ENCODE measurements around the gene SOWAHD. TPM values are rescaled to one million over a fixed set of nuclear protein-coding genes. Genes with fewer than 3 reads are reported as not detected.
"Not testable (repeated sequence)": the region's sequence is repeated elsewhere in the genome, so short reads cannot be mapped to it uniquely, and the experiment has no call there.

The SOWAHD gene
- total and polyA plus RNA-seq, 2 experiments from 2014 or later, result 0.22 TPM; not detected in 1

DNA sequence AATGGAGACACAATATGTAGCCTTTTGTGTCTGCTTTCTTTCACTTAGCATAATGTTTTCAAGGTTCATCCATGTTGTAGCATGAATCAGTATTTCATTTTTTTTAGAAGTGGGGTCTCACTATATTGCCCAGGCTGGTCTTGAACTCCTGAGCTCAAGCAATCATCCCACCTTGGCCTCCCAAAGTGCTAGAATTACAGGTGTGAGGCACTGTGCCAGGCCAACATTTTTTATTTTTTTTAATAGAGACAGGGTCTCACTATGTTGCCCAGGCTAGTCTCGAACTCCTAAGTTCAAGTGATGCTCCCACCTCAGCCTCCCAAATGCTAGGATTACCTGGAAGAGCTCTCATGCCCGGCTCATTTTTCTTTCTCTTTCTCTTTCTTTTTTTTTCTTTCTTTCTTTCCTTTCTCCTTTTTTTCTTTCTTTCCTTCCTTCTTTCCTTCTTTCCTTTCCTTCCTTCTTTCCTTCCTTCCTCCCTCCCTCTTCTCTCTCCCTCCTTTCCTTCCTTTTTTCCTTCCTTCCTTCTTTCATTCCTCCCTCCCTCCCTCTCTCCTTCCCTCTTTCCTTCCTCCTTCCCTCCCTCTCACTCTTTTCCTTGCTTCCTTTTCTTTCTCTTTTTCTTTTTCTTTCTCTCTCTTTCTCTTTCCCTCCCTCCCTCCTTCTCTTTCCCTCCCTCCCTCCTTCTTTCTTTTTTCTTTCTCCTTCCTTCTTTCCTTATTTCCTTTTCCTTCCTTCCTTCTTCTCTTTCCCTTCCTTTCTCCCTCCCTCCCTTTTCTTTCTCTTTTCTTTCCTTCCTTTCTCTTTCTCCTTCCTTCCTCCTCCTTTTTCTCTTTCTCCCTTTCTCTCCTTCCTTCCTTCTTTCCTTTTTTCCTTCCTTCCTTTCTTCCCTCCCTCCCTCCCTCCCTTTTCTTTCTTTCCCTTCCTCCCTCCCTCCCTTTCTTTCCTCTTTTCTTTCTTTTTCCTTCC, 43.1 kb downstream of the SOWAHD start:
- in situ Hi-C loops (cut with MboI), result no loop called here
- H3K9me3 ChIP-seq (ENCODE audit: low read depth), result no peaks in the 10 kb centered on the region
- H3K79me2 ChIP-seq (ENCODE audit: insufficient read depth), result no peaks in the 10 kb centered on the region
- H4K20me1 ChIP-seq (ENCODE audit: insufficient read depth), result no peaks in the 10 kb centered on the region
- H3K27me3 ChIP-seq (replicated peaks; ENCODE audit: insufficient read depth), result no peaks in the 10 kb centered on the region
- H3K4me1 ChIP-seq (ENCODE audit: insufficient read depth), result no peaks in the 10 kb centered on the region
- TF ChIP-seq EZH2phosphoT487 (IDR thresholded peaks at IDR 0.05; ENCODE audit: insufficient read depth, low read depth), result no peak
- no peak for TF ChIP-seq EZH2 (IDR thresholded peaks at IDR 0.05; ENCODE audit: insufficient read depth, poor library complexity, severe bottlenecking)
- H2AFZ ChIP-seq, result no peak overlapping the region
- H3K4me3 ChIP-seq, result no peak overlapping the region
- no peak overlapping the region for H3K9ac ChIP-seq
- H3K9me2 ChIP-seq (ENCODE audit: insufficient read depth), result no peaks in the 10 kb centered on the region
- no peaks in the 10 kb centered on the region for H3K36me3 ChIP-seq (ENCODE audit: low read depth)
- DNase-seq, result no peak
- H3K27ac ChIP-seq, result no peak overlapping the region
- 92% methylated on average over 2 of the region's 2 CpGs for WGBS, 2 experiments (ENCODE audit: low coverage in 1 of 2, low lambda C conversion rate in 2 of 2, missing lambda C conversion rate in 2 of 2)
- no peaks in the 10 kb centered on the region for H3F3A ChIP-seq (ENCODE audit: insufficient read depth)
- H3K4me2 ChIP-seq (ENCODE audit: unreplicated experiment), result no peak overlapping the region

DNA sequence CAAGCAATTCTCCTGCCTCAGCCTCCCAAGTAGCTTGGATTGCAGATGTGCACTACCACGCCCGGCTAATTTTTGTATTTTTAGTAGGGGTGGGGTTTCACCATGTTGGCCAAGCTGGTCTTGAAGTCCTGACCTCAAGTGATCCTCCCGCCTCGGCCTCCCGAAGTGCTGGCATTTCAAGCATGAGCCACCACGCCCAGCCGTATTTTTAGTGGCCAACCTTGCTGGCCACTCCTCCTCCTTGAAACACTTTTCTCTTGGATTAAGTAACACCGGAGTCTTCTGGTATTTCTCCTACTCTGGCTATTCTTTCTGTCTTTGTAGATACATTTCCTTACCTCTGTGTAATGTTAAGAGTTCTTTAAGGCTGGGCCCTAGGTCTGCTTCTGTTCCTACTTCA, 44.2 kb downstream of the SOWAHD start:
- Histone ChIP-seq H3K4me3 (no peak overlapping the region), H3K79me2 (ENCODE audit: insufficient read depth) (no peaks in the 10 kb centered on the region), H2AFZ (no peak overlapping the region), H3K4me2 (ENCODE audit: unreplicated experiment) (no peak overlapping the region), H3F3A (ENCODE audit: insufficient read depth) (no peaks in the 10 kb centered on the region), H3K36me3 (ENCODE audit: low read depth) (no peaks in the 10 kb centered on the region), H3K9ac (no peak overlapping the region), H3K4me1 (ENCODE audit: insufficient read depth) (no peaks in the 10 kb centered on the region), H3K9me3 (ENCODE audit: low read depth) (no peaks in the 10 kb centered on the region), H3K27ac (no peak overlapping the region), H3K27me3 (replicated peaks; ENCODE audit: insufficient read depth) (no peaks in the 10 kb centered on the region), H3K9me2 (ENCODE audit: insufficient read depth) (no peaks in the 10 kb centered on the region), H4K20me1 (ENCODE audit: insufficient read depth) (no peaks in the 10 kb centered on the region)
- 86 to 90% methylated on average over 8 of the region's 8 CpGs for WGBS, 2 experiments (ENCODE audit: low coverage in 1 of 2, low lambda C conversion rate in 2 of 2, missing lambda C conversion rate in 2 of 2)
- no peak for DNase-seq
- in situ Hi-C loops (cut with MboI), result no loop called here
- TF ChIP-seq EZH2 (IDR thresholded peaks at IDR 0.05; ENCODE audit: insufficient read depth, poor library complexity, severe bottlenecking) (no peak), EZH2phosphoT487 (IDR thresholded peaks at IDR 0.05; ENCODE audit: insufficient read depth, low read depth) (no peak)

DNA sequence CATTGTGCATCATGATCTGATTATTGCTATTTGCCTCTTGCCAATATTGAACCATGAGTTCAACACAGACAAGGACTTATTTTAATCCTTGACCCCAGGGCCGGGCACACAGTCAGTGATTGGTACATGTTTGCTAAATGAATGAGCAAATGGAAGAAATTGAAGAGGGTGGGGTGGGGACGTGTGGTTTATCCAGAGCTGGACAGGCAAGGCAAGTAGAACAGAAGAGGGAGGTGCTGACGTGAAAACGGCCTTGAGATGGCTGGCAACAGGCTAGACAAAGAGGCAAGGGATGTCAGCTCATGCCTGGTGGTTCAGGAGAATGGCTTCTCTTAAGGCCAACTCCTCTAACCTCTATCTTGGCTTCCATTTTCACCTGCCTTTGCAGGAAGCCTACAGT, 50.1 kb downstream of the SOWAHD start:
- H3K36me3 ChIP-seq (ENCODE audit: low read depth); H3K79me2 ChIP-seq (ENCODE audit: insufficient read depth); H3K27me3 ChIP-seq (replicated peaks; ENCODE audit: insufficient read depth); H3K9me3 ChIP-seq (ENCODE audit: low read depth); H3F3A ChIP-seq (ENCODE audit: insufficient read depth); H3K27ac ChIP-seq; H3K9ac ChIP-seq; in situ Hi-C loops (cut with MboI); H3K4me3 ChIP-seq; H3K9me2 ChIP-seq (ENCODE audit: insufficient read depth); DNase-seq; H3K4me1 ChIP-seq (ENCODE audit: insufficient read depth); H3K4me2 ChIP-seq (ENCODE audit: unreplicated experiment); H4K20me1 ChIP-seq (ENCODE audit: insufficient read depth); H2AFZ ChIP-seq: not testable (repeated sequence)
- 94% methylated on average over 2 of the region's 4 CpGs; no CpG with 5 or more reads in 1 of the 2 experiments for WGBS, 2 experiments (ENCODE audit: low coverage in 1 of 2, low lambda C conversion rate in 2 of 2, missing lambda C conversion rate in 2 of 2)

DNA sequence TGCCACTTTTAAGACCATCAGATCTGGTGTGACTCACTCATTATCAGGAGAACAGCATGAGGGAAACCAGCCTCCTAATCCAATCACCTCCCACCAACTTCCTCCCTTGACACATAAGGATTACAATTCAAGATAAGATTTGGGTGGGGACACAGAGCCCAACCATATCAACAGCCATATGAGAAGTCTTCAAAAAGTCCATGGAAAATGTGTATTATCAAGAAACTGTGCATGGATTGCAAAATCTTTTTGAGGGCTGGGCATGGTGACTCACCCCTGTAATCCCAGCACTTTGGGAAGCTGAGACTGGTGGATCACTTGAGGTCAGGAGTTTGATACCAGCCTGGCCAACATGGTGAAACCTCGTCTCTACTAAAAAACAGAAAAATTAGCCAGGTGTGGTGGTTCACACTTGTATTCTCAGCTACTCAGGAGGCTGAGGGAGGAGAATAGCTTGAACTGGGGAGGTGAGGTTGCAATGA, 50.8 kb downstream of the SOWAHD start:
- DNase-seq, result peak; percentile 33
- no peaks in the 10 kb centered on the region for H3K9me3 ChIP-seq (ENCODE audit: low read depth)
- no peaks in the 10 kb centered on the region for H3K9me2 ChIP-seq (ENCODE audit: insufficient read depth)
- no peak overlapping the region for H3K27ac ChIP-seq
- H3K4me3 ChIP-seq, result no peak overlapping the region
- no peaks in the 10 kb centered on the region for H3K79me2 ChIP-seq (ENCODE audit: insufficient read depth)
- TF ChIP-seq EZH2phosphoT487 (IDR thresholded peaks at IDR 0.05; ENCODE audit: insufficient read depth, low read depth), result no peak
- TF ChIP-seq EZH2 (IDR thresholded peaks at IDR 0.05; ENCODE audit: insufficient read depth, poor library complexity, severe bottlenecking), result no peak
- H3K27me3 ChIP-seq (replicated peaks; ENCODE audit: insufficient read depth), result no peaks in the 10 kb centered on the region
- in situ Hi-C loops (cut with MboI), result no loop called here
- no peaks in the 10 kb centered on the region for H4K20me1 ChIP-seq (ENCODE audit: insufficient read depth)
- no peaks in the 10 kb centered on the region for H3K36me3 ChIP-seq (ENCODE audit: low read depth)
- no peaks in the 10 kb centered on the region for H3F3A ChIP-seq (ENCODE audit: insufficient read depth)
- H2AFZ ChIP-seq, result no peak overlapping the region
- 80% methylated on average over 1 of the region's 1 CpG; no CpG with 5 or more reads in 1 of the 2 experiments for WGBS, 2 experiments (ENCODE audit: low coverage in 1 of 2, low lambda C conversion rate in 2 of 2, missing lambda C conversion rate in 2 of 2)
- no peak overlapping the region for H3K9ac ChIP-seq
- no peaks in the 10 kb centered on the region for H3K4me1 ChIP-seq (ENCODE audit: insufficient read depth)
- H3K4me2 ChIP-seq (ENCODE audit: unreplicated experiment), result no peak overlapping the region

Small RNA genes within 50 kb of the gene (small RNA-seq; reads per million reads assigned to genes)
- gene SNORA69 (ENCODE audit: low read depth, low replicate concordance), result not detected

Other genes with a start within 250 kb of the SOWAHD start
- gene STEEP1, start 193.2 kb upstream of the SOWAHD start, total RNA-seq (2014; rRNA removed; shearing (Covaris generic)), result 31.5 and 33.1 TPM in 2 replicates
- 11.8 TPM in 2 replicates for gene STEEP1, start 193.2 kb upstream of the SOWAHD start, polyA plus RNA-seq (2016; fragmentation: Nextera tagmentation; extraction: Ambion mirVana)
- gene UBE2A, start 184.0 kb upstream of the SOWAHD start, total RNA-seq (2014; rRNA removed; shearing (Covaris generic)), result 36.1 and 51.0 TPM in 2 replicates
- 147 and 150 TPM in 2 replicates for gene UBE2A, start 184.0 kb upstream of the SOWAHD start, polyA plus RNA-seq (2016; fragmentation: Nextera tagmentation; extraction: Ambion mirVana)
- gene NKRF, start 152.2 kb upstream of the SOWAHD start, total RNA-seq (2014; rRNA removed; shearing (Covaris generic)), result 3.8 TPM in 2 replicates
- 2.5 and 3.3 TPM in 2 replicates for gene NKRF, start 152.2 kb upstream of the SOWAHD start, polyA plus RNA-seq (2016; fragmentation: Nextera tagmentation; extraction: Ambion mirVana)
- 22.2 and 23.8 TPM in 2 replicates for gene SEPTIN6, start 65.4 kb upstream of the SOWAHD start, total RNA-seq (2014; rRNA removed; shearing (Covaris generic))
- 20.6 and 23.9 TPM in 2 replicates for gene SEPTIN6, start 65.4 kb upstream of the SOWAHD start, polyA plus RNA-seq (2016; fragmentation: Nextera tagmentation; extraction: Ambion mirVana)
- gene RPL39, start 33.0 kb downstream of the SOWAHD start, total RNA-seq (2014; rRNA removed; shearing (Covaris generic)), result 3,406 and 4,073 TPM in 2 replicates
- 1,028 and 1,060 TPM in 2 replicates for gene RPL39, start 33.0 kb downstream of the SOWAHD start, polyA plus RNA-seq (2016; fragmentation: Nextera tagmentation; extraction: Ambion mirVana)
- gene UPF3B, start 94.4 kb downstream of the SOWAHD start, total RNA-seq (2014; rRNA removed; shearing (Covaris generic)), result 3.1 and 3.3 TPM in 2 replicates
- gene UPF3B, start 94.4 kb downstream of the SOWAHD start, polyA plus RNA-seq (2016; fragmentation: Nextera tagmentation; extraction: Ambion mirVana), result 6.0 and 6.7 TPM in 2 replicates
- gene RNF113A, start 113.1 kb downstream of the SOWAHD start, total RNA-seq (2014; rRNA removed; shearing (Covaris generic)), result 13.9 and 17.2 TPM in 2 replicates
- 20.7 and 23.1 TPM in 2 replicates for gene RNF113A, start 113.1 kb downstream of the SOWAHD start, polyA plus RNA-seq (2016; fragmentation: Nextera tagmentation; extraction: Ambion mirVana)
- 34.8 and 46.4 TPM in 2 replicates for gene NDUFA1, start 113.2 kb downstream of the SOWAHD start, total RNA-seq (2014; rRNA removed; shearing (Covaris generic))
- gene NDUFA1, start 113.2 kb downstream of the SOWAHD start, polyA plus RNA-seq (2016; fragmentation: Nextera tagmentation; extraction: Ambion mirVana), result 260 and 264 TPM in 2 replicates
- not detected in 2 replicates for gene AKAP14, start 137.3 kb downstream of the SOWAHD start, total RNA-seq (2014; rRNA removed; shearing (Covaris generic))
- gene AKAP14, start 137.3 kb downstream of the SOWAHD start, polyA plus RNA-seq (2016; fragmentation: Nextera tagmentation; extraction: Ambion mirVana), result not detected in 2 replicates
- gene NKAP, start 185.2 kb downstream of the SOWAHD start, total RNA-seq (2014; rRNA removed; shearing (Covaris generic)), result 1.3 and 3.1 TPM in 2 replicates
- 3.7 and 4.0 TPM in 2 replicates for gene NKAP, start 185.2 kb downstream of the SOWAHD start, polyA plus RNA-seq (2016; fragmentation: Nextera tagmentation; extraction: Ambion mirVana)

Measured in GM23248 (cell line).